Measurements from ENCODE around the gene TTC1. TPM values are rescaled to one million over a fixed set of nuclear protein-coding genes. Genes with fewer than 3 reads are reported as not detected.

The TTC1 gene
- polyA plus RNA-seq, 1 of the 3 experiments (the other 2 are of a cell fraction): 37.0 TPM

- Histone ChIP-seq H4K20me1 (ENCODE audit: insufficient read depth) (no peaks in the 10 kb centered on the region), H3K9me2 (no peaks in the 10 kb centered on the region), H3K4me2 (no peak overlapping the region), H3K9ac (no peak overlapping the region), H3K4me1 (ENCODE audit: control insufficient read depth in 1 of 2, insufficient read depth in 2 of 2, low read depth in 1 of 2, low read length in 1 of 2) (no peaks in the 10 kb centered on the region), H2AFZ (ENCODE audit: low read depth) (no peak overlapping the region), H3K79me2 (ENCODE audit: insufficient read depth) (no peaks in the 10 kb centered on the region), H3K36me3 (replicated peaks in 1 of 2; ENCODE audit: control insufficient read depth in 1 of 2, insufficient read depth in 2 of 2, low read length in 1 of 2) (peaks cover 0 to 3% of the 10 kb centered on the region in 2 experiments), H3F3A (replicated peaks; ENCODE audit: insufficient read depth) (peaks cover 10% of the 10 kb centered on the region), H3K27me3 (ENCODE audit: insufficient read depth) (no peaks in the 10 kb centered on the region), H3K4me3 (ENCODE audit: low read depth in 2 of 2, low read length in 1 of 2) (no peak overlapping the region), H3K9me3 (no peaks in the 10 kb centered on the region), H3K27ac (ENCODE audit: low read depth in 2 of 2, low read length in 1 of 2) (no peak overlapping the region)
- TF ChIP-seq MEF2A (IDR thresholded peaks at IDR 0.05; ENCODE audit: borderline replicate concordance, low read depth) (no peak), MXI1 (IDR thresholded peaks at IDR 0.05; ENCODE audit: low read depth, low read length) (no peak), POLR2AphosphoS5 (IDR thresholded peaks at IDR 0.05; ENCODE audit: low read depth, low read length) (no peak), RFX5 (IDR thresholded peaks at IDR 0.05; ENCODE audit: low read length) (no peak), FOXJ3 (CRISPR knock-in tag; IDR thresholded peaks at IDR 0.05) (no peak), RAD21 (IDR thresholded peaks at IDR 0.05; ENCODE audit: low read length) (no peak), ELF1 (IDR thresholded peaks at IDR 0.05) (no peak), NFIC (IDR thresholded peaks at IDR 0.05; ENCODE audit: borderline replicate concordance) (no peak), GABPA (IDR thresholded peaks at IDR 0.05; ENCODE audit: low read depth) (no peak), REST (IDR thresholded peaks at IDR 0.05; ENCODE audit: low read depth, low read length) (no peak), TAF1 (IDR thresholded peaks at IDR 0.05; ENCODE audit: borderline replicate concordance, low read depth, low read length) (no peak)
- ChIA-PET CTCF (interaction anchor here (1.1 kb wide), 1 partner anchor 14 kb away, joined by 3 read pairs; no protein-coding TSS in a partner anchor), POLR2A (no interaction called here)
- no peak for DNase-seq
- 85% methylated on average over 8 of the region's 8 CpGs for WGBS (ENCODE audit: low lambda C conversion rate)
Observed at GRCh38 chr5:159961176-159962160, 47.5 kb upstream of the TTC1 start.

GRCh38 chr5:159962214-159962613 lies 46.7 kb upstream of the TTC1 start:
- Histone ChIP-seq H2AFZ (ENCODE audit: low read depth) (no peak overlapping the region), H3K4me3 (ENCODE audit: low read depth in 2 of 2, low read length in 1 of 2) (no peak overlapping the region), H3K9me2 (no peaks in the 10 kb centered on the region), H3K4me1 (ENCODE audit: control insufficient read depth in 1 of 2, insufficient read depth in 2 of 2, low read depth in 1 of 2, low read length in 1 of 2) (no peaks in the 10 kb centered on the region), H3K9ac (no peak overlapping the region), H4K20me1 (ENCODE audit: insufficient read depth) (no peaks in the 10 kb centered on the region), H3F3A (replicated peaks; ENCODE audit: insufficient read depth) (peaks cover 10% of the 10 kb centered on the region), H3K36me3 (replicated peaks in 1 of 2; ENCODE audit: control insufficient read depth in 1 of 2, insufficient read depth in 2 of 2, low read length in 1 of 2) (peaks cover 0 to 3% of the 10 kb centered on the region in 2 experiments), H3K79me2 (ENCODE audit: insufficient read depth) (no peaks in the 10 kb centered on the region), H3K27me3 (ENCODE audit: insufficient read depth) (no peaks in the 10 kb centered on the region), H3K9me3 (no peaks in the 10 kb centered on the region), H3K27ac (ENCODE audit: low read depth in 2 of 2, low read length in 1 of 2) (no peak overlapping the region), H3K4me2 (no peak overlapping the region)
- no peak for DNase-seq
- ChIA-PET CTCF (interaction anchor here (0.7 to 1.3 kb wide), 3 partner anchors 10 to 25 kb away, joined by 3 to 5 read pairs (median 4); no protein-coding TSS in a partner anchor), POLR2A (no interaction called here)
- 83% methylated on average over 4 of the region's 4 CpGs for WGBS (ENCODE audit: low lambda C conversion rate)
- no peak for TF ChIP-seq JUND (IDR thresholded peaks at IDR 0.05)
- no peak for TF ChIP-seq USF1 (IDR thresholded peaks at IDR 0.05; ENCODE audit: borderline replicate concordance, low read depth)
- no peak for TF ChIP-seq FOSL2 (IDR thresholded peaks at IDR 0.05; ENCODE audit: borderline replicate concordance, low read depth)
- TF ChIP-seq RAD21 (IDR thresholded peaks at IDR 0.05; ENCODE audit: low read length): no peak
- no peak for TF ChIP-seq REST (IDR thresholded peaks at IDR 0.05; ENCODE audit: low read depth, low read length)
- no peak for TF ChIP-seq MXI1 (IDR thresholded peaks at IDR 0.05; ENCODE audit: low read depth, low read length)
- no peak for TF ChIP-seq SIN3A (IDR thresholded peaks at IDR 0.05; ENCODE audit: borderline replicate concordance, low read depth, low read length)
- TF ChIP-seq IRF3 (IDR thresholded peaks at IDR 0.05; ENCODE audit: low read depth, low read length): no peak
- TF ChIP-seq SMC3 (IDR thresholded peaks at IDR 0.05; ENCODE audit: low read depth, low read length): no peak

All from SK-N-SH (cell line).